ENCODE measurements around the gene OR4C46.
"Not testable (repeated sequence)": the region's sequence is repeated elsewhere in the genome, so short reads cannot be mapped to it uniquely, and the experiment has no call there.

The OR4C46 gene

DNA sequence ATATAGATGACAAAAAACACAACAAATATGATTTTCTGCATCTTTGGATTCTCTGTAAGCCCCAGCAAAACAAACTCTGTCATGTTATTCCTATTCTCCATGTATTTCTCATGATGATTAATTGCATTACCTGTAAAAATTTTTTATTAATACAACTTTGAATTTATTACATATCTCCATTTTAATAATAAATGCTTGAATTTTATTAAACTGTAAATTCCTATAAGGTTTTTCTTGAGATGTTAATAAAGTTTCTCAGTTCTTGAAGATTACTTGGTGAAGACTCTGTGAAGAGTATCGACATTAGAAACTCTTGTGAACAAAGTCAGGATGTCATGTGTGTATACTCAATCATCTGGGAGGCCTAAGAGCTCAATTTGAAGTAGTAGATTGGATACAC is at the start of gene OR4C46:
TSS of gene OR4C46 (minus strand) at position 101 of the 400 bp plus-strand sequence. CDS start at position 101, 0 bp downstream.
- DNase-seq: no peak

DNA sequence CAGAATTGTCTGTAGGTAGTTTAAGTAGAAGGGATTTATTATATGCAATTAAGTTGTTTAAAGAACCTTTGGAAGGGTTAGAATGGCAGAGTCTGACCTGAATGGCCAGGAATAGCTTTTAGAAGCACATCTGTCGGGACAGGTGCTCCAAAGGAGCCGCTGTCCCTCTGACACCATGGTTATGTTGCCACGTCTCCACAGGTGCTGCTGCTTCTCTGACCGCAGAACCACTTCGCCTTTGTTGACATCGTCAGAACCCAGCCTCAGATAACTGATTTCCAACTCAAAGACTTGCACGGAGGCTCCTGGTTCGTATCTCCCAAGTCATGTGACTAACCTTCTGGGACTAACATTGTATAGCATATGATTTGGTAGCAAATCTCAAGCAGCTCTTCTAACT is 41.8 kb upstream of the OR4C46 start:
- DNase-seq: not testable (repeated sequence)

DNA sequence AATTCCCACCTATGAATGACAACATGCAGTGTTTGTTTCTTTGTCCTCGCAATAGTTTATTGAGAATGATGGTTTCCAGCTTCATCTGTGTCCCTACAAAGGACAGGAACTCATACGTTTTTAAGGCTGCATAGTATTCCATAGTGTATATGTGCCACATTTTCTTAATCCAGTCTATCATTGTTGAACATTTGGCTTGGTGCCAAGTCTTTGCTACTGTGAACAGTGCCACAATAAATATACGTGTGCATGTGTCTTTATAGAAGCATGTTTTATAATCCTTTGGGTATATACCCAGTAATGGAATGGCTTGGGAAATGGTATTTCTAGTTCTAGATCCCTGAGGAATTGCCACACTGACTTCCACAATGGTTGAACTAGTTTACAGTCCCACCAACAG is 42.4 kb downstream of the OR4C46 start:
- DNase-seq: not testable (repeated sequence)

DNA sequence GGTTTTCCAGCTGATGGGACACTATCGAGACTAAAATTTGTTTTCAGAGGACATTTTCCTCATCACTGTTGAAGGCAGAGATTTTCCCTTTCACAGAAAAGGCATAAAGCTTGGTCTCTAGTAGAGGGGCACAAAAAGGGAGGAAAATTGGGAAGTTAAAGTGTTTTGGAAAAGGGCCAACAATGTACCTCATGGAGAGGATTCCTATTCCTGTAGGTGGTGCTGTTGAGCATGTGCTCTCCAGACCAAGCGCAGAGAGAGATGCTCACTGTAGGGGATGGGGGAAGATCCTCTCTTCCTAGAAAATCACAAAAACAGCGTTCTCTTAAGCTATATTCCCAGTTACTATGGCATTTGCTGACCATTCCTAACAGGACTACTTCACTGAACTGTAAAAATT is 44.9 kb downstream of the OR4C46 start:
- DNase-seq: no peak

DNA sequence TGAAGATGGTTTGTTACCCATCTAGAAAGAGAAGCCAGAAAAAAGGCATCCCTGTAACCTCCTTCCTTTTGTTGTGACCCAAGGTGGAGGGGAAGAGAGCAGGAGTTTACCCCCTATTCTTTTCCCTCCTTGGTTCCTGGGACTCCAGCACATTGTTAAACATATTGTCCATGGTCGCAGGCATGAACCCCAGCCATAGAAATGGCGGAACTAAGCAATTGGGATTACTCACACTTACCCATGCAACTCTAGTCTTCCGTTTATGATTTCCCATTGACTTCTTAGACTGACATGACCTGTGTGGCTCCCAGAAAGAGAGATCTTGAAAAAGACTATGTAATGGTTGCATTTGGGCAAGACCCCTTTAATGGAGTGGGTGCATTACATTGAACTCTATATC is 45.4 kb downstream of the OR4C46 start:
- no peak for DNase-seq
